Measurements from ENCODE around the gene NSUN4.

DNA sequence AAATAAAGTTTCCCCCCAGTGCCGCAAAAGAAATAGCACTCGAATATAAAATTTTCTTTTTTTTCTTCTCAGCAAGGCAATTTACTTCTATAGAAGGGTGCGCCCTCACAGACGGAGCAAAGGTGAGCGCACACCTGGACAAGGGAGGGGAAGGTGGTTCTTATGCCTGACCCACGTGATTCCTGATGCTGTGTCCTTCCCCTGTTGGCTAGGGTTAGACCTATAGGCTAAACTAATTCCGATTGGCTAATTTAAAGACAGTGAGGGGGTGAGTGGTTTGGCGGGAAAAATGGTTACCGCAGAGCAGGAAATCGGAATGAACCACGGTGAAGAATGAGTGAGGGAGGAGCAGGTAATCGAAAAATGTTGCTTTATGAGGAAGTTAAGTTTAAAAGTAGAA lies 52.9 kb downstream of the NSUN4 start:
- TF ChIP-seq, protein P1, sequence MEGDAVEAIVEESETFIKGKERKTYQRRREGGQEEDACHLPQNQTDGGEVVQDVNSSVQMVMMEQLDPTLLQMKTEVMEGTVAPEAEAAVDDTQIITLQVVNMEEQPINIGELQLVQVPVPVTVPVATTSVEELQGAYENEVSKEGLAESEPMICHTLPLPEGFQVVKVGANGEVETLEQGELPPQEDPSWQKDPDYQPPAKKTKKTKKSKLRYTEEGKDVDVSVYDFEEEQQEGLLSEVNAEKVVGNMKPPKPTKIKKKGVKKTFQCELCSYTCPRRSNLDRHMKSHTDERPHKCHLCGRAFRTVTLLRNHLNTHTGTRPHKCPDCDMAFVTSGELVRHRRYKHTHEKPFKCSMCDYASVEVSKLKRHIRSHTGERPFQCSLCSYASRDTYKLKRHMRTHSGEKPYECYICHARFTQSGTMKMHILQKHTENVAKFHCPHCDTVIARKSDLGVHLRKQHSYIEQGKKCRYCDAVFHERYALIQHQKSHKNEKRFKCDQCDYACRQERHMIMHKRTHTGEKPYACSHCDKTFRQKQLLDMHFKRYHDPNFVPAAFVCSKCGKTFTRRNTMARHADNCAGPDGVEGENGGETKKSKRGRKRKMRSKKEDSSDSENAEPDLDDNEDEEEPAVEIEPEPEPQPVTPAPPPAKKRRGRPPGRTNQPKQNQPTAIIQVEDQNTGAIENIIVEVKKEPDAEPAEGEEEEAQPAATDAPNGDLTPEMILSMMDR (IDR thresholded peaks at IDR 0.05): no peak
- no peak for TF ChIP-seq POLR2A (IDR thresholded peaks at IDR 0.05)

All from lower leg skin (tissue), 3 donors.